Kidney capillary endothelial cell (primary cell): Measurements from ENCODE around the gene AMH.
"Not testable (repeated sequence)": the region's sequence is repeated elsewhere in the genome, so short reads cannot be mapped to it uniquely, and the experiment has no call there.

Experiments
- DNase-seq: peaks from one replicate; pipeline ENCODE4 v3.0.0-alpha.2; 2018; ENCODE audit warnings: low spot score

Gene AMH

GRCh38 chr19:2249010-2249866 is at the start of gene AMH:
TSS of gene AMH (plus strand) at chr19:2249323. CDS start at chr19:2249333, 10 bp downstream.
- DNase-seq, result no peak

GRCh38 chr19:2199861-2200623 is 49.1 kb upstream of the AMH start:
- DNase-seq, result no peak

DNA sequence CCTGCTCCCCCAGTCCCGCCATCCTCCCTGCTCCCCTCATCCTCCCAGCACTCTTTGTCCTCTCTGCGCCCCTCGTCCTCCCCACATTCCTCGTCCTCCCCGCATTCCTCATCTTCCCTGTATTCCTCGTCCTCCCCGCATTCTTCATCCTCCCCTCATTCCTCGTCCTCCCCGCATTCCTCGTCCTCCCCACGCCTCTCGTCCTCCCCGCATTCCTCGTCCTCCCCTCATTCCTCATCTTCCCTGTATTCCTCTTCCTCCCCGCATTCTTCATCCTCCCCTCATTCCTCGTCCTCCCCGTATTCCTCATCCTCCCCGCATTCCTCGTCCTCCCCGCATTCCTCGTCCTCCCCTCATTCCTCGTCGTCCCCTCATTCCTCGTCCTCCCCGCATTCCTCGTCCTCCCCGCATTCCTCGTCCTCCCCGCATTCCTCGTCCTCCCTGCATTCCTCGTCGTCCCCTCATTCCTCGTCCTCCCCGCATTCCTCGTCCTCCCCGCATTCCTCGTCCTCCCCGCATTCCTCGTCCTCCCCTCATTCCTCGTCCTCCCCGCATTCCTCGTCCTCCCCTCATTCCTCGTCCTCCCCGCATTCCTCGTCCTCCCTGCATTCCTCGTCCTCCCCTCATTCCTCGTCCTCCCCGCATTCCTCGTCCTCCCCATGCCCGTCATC is 48.4 kb upstream of the AMH start:
- not testable (repeated sequence) for DNase-seq

- DNase-seq, result no peak
Observed at GRCh38 chr19:2201473-2202148, 47.5 kb upstream of the AMH start.

GRCh38 chr19:2202366-2202765 is 46.8 kb upstream of the AMH start:
- no peak for DNase-seq

GRCh38 chr19:2207008-2207407 is 42.1 kb upstream of the AMH start:
- DNase-seq, result no peak

DNA sequence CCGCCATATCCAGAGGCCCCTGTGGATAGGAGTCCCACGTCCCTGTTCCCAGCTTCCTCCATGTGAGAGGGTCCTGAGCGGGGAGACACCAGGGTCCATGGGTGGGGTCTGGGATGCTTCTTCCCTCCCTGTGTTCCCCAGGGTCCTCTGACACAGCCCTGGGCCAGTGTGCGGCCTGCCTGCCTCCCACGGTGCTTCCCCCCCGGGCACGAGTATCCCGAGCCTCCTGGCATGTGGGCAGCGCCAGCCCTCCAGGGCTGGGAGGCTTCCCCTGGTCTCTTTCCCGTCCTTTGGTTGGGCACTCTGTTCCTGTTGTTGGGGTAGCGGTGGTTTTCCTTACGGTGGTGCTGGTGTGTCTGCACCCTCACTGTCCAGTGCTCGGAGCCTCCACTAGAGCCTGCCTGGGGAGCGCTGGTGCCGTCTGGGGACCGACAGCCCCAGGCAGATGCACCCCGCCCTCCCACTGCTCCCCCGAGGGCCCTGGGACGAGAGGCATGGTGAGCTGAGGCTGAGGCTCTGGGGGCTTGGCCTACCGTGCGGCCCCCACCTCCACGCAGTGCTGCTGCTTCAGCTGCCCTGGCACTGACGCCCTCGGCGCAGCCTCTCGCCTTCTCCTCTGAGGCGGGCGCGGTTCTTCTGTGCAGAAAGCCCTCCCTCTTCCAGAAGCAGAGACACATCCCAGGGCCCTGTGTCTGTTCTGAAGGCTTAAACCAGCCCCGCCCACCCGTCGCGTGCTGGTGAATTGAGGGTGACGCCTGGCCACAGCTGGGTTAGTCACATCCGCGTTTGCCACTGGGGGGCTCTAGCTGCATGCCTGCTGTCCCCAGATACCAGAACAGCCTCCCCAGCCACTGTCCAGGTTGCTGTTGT is 40.9 kb upstream of the AMH start:
- DNase-seq, result peak; percentile 76

GRCh38 chr19:2208975-2209374 is 40.1 kb upstream of the AMH start:
- DNase-seq, result no peak

DNA sequence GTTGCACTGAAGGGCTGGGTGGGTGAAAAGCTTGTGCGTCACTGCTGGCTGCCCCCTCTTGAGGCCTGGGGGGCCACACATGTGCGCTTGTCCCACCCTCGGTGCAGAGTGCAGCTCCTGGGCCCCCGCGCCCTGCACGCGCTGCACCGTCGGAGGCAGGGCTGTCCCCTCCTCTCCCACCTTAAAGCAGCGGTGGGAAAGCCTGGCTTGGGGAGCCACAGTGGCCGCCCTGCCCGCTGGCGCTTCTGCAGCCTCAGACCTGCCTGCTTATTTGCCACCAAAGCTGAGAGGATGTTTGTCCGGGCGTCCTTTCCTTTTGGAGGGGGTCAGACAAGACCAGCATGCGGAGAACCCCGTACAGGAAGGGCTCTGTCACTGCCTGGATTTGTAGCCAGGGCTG is 39.7 kb upstream of the AMH start:
- no peak for DNase-seq

GRCh38 chr19:2210206-2210605 is 38.9 kb upstream of the AMH start:
- no peak for DNase-seq

- no peak for DNase-seq
Observed at GRCh38 chr19:2210987-2211740, 38.0 kb upstream of the AMH start.

DNA sequence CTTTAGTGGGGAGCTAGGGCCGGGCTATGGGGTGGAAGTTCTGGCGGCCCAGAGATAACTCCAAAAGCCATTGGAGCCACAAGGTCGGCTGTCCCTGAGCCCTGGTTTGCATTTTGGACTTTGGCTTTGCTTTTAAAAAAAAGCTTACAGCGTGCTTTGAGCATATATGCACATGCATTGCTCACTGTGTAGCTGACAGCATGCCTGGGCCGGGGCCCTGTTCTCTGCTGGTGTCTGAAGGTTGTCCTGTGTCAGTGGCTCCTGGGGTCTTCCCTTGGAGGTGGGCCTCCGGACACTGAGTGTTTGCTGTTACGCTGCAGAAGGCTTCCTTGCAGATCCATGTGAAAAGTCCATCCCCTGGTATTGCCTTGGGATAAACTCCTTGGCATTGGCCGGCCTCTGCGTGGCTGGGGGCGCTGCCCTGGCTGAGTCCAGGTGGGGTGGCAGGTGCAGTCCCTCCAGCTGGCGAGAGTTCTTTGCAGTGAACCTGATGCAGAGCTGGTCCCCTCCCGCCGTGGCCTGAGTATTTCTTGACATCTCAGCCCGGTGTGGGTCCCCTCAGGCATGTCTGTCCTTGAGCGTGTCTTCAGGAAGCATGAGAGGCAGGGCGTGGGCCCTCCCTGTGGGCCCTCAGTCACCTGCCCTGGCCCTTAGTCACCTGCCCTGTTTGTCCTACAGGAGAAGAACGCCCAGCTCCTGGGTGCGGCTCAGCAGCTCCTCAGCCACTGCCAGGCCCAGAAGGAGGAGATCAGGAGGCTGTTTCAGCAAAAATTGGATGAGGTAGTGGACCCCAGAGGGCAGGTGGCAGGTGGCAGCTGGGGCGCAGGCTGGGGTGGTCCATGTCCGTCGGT is 36.0 kb upstream of the AMH start:
- no peak for DNase-seq

DNA sequence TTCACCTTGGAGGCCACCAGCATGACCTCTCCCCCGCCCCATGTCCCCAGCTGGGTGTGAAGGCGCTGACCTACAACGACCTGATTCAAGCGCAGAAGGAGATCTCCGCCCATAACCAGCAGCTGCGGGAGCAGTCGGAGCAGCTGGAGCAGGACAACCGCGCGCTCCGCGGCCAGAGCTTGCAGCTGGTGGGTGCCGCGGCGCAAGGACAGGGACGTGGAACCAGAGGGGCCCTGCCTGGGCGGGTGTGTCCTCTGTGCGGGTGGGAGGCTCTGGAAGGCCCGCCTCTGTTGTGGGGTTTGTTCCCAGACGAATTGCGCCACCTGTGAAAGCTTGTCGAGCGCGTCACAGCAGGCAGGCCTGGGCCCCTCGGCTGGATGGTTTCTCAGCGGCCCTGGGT is 35.3 kb upstream of the AMH start:
- no peak for DNase-seq

GRCh38 chr19:2214251-2214650 is 34.9 kb upstream of the AMH start:
- no peak for DNase-seq

DNA sequence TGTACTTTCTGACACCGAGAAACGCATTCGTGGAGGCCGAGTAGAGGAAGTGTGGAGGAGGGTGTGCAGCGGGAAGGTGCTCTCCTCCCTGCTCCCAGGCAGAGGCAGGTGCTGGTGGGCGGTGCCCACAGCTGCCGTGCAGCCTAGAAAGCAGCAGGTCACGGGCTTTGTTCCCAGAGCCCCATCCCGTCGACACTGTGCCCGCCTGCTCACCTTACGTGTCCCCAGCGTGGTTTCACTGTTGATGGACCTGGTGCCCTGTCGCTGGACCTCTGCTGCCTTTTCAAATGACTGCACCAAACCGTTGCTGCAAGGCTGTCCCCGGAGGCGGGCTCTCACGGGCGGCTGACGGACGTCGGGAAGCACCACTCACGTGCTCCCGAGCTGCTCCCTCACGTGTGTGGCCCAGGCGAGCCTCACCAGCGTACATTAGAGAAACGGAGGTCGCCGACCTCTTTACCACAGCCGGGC is 33.8 kb upstream of the AMH start:
- no peak for DNase-seq

GRCh38 chr19:2216361-2217225 is 32.5 kb upstream of the AMH start:
- no peak for DNase-seq

DNA sequence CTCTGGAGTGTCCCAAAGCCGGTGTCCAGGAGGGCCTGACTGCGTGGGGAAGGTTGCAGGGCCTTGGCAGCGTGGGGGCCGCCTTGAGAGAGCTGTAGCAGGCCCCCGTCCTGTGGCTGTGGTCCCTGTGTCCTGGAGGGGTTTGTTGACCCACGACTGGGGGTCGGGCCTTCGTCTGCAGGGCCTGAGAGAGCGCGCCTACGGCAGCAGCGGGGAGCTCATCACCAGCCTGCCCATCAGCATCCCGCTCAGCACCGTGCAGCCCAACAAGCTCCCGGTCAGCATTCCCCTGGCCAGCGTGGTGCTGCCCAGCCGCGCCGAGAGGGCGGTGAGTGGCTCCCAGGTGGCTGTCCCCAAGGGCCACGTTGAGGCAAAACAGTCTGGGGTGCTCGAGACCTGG is 31.5 kb upstream of the AMH start:
- no peak for DNase-seq

GRCh38 chr19:2219726-2220125 is 29.4 kb upstream of the AMH start:
- no peak for DNase-seq
